UCSD-AML1 (cell line): ENCODE measurements around the gene FGD4.
A peak's percentile ranks its signal among the peaks of the same experiment; 100 is the strongest.

Source experiments
- DNase-seq: peaks from one replicate; lab custom pipeline; 2025; ENCODE audit not compliant: unreplicated experiment; lab: John Stamatoyannopoulos, UW

FGD4 gene

GRCh38 chr12:32399370-32400113 lies at the start of gene FGD4:
TSS of gene FGD4 (plus strand) at chr12:32399558.
- DNase-seq, result peak; percentile 81

- DNase-seq, result no peak
These were observed 45.8 kb upstream of the FGD4 start for GRCh38 chr12:32353540-32353939.

- DNase-seq, result no peak
These were observed 41.6 kb upstream of the FGD4 start for GRCh38 chr12:32357601-32358249.

GRCh38 chr12:32360956-32361355 lies 38.4 kb upstream of the FGD4 start:
- no peak for DNase-seq

- DNase-seq, result no peak
These were observed 36.5 kb upstream of the FGD4 start for GRCh38 chr12:32362892-32363291.

- DNase-seq, result peak; percentile 18
These were observed 33.8 kb upstream of the FGD4 start for GRCh38 chr12:32365473-32366064.

GRCh38 chr12:32366714-32367113 lies 32.6 kb upstream of the FGD4 start:
- no peak for DNase-seq

DNA sequence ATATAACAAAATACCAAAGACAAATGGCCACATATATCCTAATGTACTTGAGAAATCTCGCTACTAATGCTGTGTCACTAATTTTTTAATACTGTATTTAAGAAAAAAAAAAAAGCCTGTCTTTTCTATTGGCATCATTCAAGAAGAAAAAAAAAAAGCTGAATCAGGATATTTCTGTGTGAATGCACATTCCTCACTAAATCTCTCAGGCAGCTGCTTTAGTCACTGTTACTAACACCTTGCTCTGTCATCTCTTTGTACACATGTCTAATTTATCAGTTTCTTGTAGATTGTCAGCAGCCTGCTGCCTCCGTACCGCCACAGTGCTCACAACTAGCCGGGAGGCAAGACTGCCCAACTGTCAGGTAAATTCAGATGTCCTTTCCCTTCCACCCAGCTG lies 32.0 kb upstream of the FGD4 start:
- no peak for DNase-seq

DNA sequence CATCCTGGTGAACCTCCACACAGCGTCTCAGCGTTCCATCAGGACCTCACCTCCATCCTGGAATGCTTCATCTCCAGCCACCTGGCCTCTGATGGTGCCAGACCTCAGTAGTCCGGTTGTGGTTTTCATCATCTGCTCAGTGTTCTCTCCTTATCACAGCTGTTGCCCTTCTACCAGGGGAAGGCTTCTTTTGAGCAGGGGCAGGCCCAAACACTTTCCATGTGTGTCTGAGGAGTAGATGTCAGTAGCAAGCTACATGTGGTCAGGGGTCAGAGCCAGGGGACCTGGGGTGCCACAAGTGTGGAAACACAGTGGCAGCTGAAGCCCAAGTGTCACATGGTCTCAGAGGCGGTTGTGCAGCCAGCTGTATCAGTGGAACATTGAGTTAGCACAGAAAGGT lies 30.2 kb upstream of the FGD4 start:
- DNase-seq, result no peak

DNA sequence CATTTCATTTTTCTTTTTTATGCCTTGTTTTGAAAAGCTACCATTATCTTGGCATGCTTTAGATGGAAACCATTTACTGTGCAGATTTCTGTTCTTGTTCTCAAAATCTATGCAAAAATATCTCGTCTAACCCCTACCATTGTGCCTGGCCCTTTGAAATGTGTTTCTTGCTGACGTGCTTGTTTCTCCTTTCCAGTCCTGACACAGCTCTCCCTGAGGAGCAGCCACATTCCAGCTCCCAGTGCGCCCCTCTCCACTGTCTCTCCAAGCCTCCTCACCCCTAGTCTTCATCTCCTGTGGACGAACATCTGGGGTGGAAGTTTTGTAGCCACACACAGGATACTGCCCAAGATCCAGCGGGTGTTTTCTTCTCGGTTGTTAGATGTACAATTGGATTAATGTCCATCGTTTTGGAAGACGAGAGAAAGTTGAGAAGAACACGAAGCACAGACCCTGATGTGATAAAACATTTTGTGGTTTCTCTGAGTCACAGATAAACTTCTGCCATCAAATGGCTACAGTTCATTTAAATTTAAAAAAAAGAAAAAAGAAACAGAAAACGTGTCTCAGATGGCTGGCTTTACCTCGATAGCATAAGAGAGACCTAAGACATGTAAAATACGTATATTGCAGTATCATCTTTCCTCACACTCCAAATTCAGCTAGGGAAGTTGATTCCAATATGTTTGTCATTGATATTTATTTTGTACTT lies 21.9 kb upstream of the FGD4 start:
- DNase-seq, result no peak

- DNase-seq, result no peak
These were observed 20.1 kb upstream of the FGD4 start for GRCh38 chr12:32379213-32379612.

DNA sequence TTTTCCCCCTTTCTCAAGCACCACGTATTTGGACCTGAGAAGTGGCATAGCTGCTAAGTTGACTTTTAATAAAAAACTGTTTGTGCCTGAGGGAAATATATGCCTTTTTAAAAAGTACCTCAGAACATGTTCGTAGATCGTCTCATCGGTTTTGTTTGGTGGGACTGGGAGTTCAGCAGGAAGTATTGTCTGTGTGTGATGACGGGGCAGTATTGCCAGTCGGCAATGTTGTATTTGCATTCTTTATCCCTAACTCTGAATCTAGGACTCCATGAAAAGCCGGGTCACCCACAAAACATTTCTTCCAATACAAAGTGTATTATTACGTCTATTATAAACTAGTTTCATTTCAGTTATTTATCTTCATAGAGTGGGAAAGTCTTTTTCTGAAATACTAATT lies 19.7 kb upstream of the FGD4 start:
- no peak for DNase-seq

- no peak for DNase-seq
These were observed 17.1 kb upstream of the FGD4 start for GRCh38 chr12:32382226-32382625.

DNA sequence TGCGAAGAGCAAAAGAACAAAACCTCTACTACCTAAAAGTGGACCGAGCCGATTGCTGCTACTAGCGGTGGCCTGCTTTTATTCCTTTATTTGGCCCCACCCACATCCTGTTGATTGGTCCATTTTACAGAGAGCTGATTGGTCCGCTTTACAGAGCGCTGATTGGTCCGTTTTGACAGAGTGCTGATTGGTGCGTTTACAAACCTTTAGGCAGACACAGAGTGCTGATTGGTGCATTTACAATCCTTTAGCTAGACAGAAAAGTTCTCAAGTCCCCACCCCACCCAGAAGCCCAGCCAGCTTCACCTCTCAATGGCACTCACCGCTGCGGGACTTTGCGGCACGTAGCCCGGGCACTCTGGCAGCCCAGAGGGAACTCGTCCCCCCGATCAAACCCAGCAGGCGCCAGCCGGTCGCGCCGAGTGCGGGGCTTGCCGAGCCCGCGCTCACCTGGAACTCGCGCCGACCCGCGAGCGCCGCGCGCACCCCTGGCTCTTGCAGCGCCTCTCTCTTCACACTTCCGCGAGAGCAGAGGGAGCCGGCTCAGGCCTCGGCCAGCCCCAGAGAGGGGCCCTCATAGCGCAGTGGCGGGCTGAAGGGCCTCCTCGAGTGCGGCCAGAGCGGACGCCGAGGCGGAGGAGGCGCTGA lies 8.7 kb upstream of the FGD4 start:
- no peak for DNase-seq

DNA sequence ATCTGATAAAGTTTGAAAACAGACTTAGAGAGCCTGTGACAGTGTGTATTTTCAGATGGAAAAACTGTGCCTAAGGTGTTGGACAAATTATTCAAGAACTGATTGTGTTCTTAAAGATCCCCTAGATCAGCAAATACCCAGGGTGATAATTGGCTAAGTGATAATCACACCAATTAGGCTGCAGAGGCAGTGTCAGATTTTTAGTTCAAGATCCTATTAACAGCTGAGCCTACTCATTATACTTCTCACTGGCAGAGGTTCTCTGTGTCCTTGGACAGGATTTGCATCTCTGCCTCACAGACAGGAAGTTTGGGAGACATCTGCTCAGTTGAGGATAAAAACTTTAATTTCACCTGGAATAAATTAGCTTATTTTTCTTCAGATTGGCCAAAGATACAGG lies 4.3 kb upstream of the FGD4 start:
- no peak for DNase-seq

DNA sequence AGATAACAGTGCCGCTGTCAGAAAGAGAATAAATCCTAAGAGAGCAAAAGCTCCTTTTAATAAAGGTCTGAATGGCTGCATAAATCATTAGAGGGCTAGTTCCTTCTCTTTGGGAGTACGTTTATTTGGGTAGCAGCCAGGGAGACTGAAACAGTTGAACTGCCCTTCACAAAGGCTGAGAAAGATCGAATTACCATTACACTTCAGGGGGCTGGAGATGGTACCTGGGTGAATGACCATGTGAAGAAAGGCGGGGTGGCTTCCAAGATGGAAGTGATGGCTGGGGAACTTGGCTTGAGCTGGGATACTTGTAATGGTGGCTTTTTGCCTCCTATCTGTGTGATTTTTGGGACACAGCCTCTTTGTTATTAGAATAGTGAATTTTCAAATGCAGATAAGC lies 1.7 kb upstream of the FGD4 start:
- no peak for DNase-seq

- no peak for DNase-seq
These were observed 1.2 kb upstream of the FGD4 start for GRCh38 chr12:32398181-32398580.

DNA sequence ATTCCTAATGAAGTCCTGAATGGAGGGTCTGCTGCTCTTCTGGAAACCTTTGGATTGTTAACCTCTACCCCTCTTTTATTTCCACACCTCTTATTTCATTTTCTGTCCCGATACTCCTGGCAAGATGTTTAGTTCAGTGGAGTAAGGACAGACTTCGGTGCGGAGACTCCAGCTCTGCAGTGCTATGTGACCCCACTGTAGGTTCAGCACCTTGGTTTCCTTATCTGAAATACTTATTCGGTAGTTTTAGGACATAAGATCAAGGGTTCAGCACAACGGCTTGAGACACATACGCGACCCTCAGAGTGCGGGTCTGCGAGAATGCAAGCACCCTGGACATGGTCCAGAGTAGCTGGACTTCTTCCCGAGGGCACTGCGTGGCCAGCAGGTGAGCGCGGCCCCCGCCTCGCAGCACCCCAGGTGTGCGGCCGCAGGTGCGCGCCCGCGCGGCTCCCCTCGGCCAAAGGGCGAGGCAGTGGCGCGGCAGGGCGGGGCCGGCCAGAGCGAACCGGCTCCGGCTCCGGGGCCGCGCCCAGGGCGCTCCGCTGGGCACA lies 465 bp upstream of the FGD4 start:
- DNase-seq, result no peak

GRCh38 chr12:32400114-32400672 lies 835 bp downstream of the FGD4 start:
- DNase-seq, result no peak

DNA sequence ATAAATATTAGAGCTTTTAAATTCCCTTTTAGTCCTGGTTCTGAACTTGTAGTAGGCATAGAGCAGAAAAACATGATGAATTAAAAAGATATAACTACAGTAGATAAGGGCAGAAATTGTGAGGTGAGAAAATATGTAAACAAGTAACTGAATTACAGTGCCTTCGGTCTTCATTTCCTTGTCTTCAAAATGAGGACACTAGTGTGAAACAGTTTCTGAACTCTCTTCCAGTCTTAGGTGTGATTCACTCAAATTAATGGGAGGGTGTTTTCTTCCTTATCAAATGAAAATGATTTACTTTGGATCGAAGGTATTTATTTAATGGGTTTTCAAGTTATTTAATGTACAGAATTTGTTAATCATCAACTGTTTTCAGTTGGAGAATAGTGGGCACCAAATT lies 1.5 kb downstream of the FGD4 start:
- DNase-seq, result no peak

- DNase-seq, result no peak
These were observed 2.8 kb downstream of the FGD4 start for GRCh38 chr12:32402170-32402569.
